Psoas muscle (tissue), 8 donors: ENCODE data around the gene NDRG4. TPM values are rescaled to one million over a fixed set of nuclear protein-coding genes. Genes with fewer than 3 reads are reported as not detected.
A peak's percentile ranks its signal among the peaks of the same experiment; 100 is the strongest.

Experiments
- ATAC-seq, 4 donors: fragments of 200-7000 bp; cut with Tn5 transposase; one replicate each; pipeline ENCODE4 v1.9.1; 2020; ENCODE audit warnings: moderate library complexity in 3 of 4, mild to moderate bottlenecking in 2 of 4
- DNase-seq, 2 donors: peaks; one replicate each; pipeline ENCODE4 v3.0.0-alpha.2; 2020
- H3K27ac ChIP-seq: fragments of 200-600 bp; one replicate; pipeline ENCODE4 v1.8.0; 2022
- H3K27me3 ChIP-seq, 3 donors: fragments of 200-600 bp in 1 of 3; one replicate each; pipeline versions ENCODE4 v1.6.1 to v1.8.0; 2013 to 2022; ENCODE audit warnings: low read length in 2 of 3, mild to moderate bottlenecking in 2 of 3, moderate library complexity in 1 of 3; ENCODE audit not compliant: insufficient read depth in 3 of 3
- H3K36me3 ChIP-seq, 2 donors: fragments of 200-600 bp in 1 of 2; one replicate each; pipeline versions ENCODE4 v1.6.1 to v1.8.0; 2013 to 2022; ENCODE audit warnings: low read depth in 1 of 2, mild to moderate bottlenecking in 1 of 2, moderate library complexity in 1 of 2; ENCODE audit not compliant: insufficient read depth in 1 of 2
- H3K4me1 ChIP-seq: fragments of 200-600 bp; one replicate; pipeline ENCODE4 v1.8.0; 2022
- H3K4me3 ChIP-seq: fragments of 200-600 bp; one replicate; pipeline ENCODE4 v1.8.0; 2022; ENCODE audit warnings: mild to moderate bottlenecking
- H3K9me3 ChIP-seq: fragments of 200-600 bp; one replicate; pipeline ENCODE4 v1.8.0; 2022
- WGBS, 3 donors: extraction: QIAGEN DNeasy Blood & Tissue Kit; methylation state at CpG; one replicate each; pipeline versions ENCODE4 v1.1.6 to v1.1.7; 2013; 5-methylcytosine and 5-hydroxymethylcytosine counted together
- intact Hi-C, 2 donors: fragments of 100-400 bp; cut with DNase I; formaldehyde crosslinking; loops; one replicate each; pipeline versions ENCODE4 v1.11.0 to v1.14.2; 2022
- polyA plus RNA-seq, 3 donors: library from polyadenylated mRNA; stranded (reverse); fragments of 200-250 nt; gene quantifications; one replicate each; pipeline ENCODE4 v1.2.3, GENCODE V29; 2013
- total RNA-seq, 4 donors: library from RNA; stranded (reverse); fragmentation: NEBNext Ultra II Directional in 2 of 4; extraction: Animal tissue kit (Norgen Biotek cat#: 25700) in 2 of 4; gene quantifications; one replicate each; pipeline versions ENCODE4 v1.2.1 to v1.2.4, GENCODE V29; 2021 to 2023
- TF ChIP-seq, protein P1 (sequence below): fragments of 200-600 bp; IDR thresholded peaks from one replicate; pipeline ENCODE4 v1.8.0; 2022; ENCODE audit warnings: antibody characterized with exemption
- donor health status: healthy with polysubstance abuse.
- donor health status: DM: no; HTN: no; CAD: no; lungs with moderate emphysema.
- donor health status: Bipolar disorder and iron deficiency.
- donor health status: healthy.
- donor health status: DM: yes; HTN: yes; CAD: no.
- donor health status: DM: no; HTN: no; CAD: no.
- donor health status: DM: no; HTN: no; CAD: no.
- donor health status: DM: yes; HTN: yes; CAD: no.

NDRG4 gene
- total and polyA plus RNA-seq, 7 donors = 1.7 to 12.3 (median 2.5) TPM

DNA sequence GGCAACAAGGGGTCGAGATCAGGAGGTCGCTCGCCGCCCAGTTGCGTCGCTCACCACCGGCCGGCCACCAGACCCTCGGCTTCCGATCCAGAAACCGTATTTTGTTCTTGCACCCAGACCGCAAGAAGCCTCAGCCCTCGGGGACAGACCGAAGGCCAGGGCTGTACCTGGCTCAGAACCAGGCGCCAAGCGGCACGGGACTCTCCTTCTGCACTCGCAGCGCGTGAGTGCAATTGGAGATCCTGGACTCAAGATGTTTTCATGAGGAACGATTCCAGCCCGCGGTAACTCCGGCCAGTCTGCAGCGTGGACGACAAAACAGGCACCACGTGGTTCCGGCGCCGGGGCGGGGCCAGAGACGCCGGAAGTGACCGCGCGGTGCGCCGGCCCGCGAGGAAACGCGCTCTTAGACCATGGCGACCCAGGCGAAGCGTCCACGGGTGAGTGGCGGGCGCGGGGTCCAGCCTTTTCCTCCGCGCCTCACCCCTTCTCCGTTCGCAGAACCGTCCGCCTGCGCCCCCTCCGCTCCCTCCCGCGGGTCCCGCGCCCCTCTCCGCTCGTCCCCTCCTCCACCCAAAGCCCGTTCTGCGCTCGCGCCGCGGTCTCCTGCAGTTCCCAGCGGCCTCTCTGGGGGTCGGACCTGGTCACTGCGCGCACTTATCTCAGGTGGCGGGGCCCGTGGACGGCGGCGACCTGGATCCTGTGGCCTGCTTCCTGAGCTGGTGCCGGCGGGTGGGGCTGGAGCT lies 15.4 kb downstream of the NDRG4 start, which contains the start of gene SETD6:
Gene SETD6 (plus strand): TSS at position 393 of the 746 bp plus-strand sequence. CDS start 21 bp downstream, at position 414.
- 0 to 1% (median 0%) methylated on average over 64 to 80 of the region's 80 CpGs for WGBS, 3 donors
- peaks cover 7% of the 10 kb centered on the region for H3K4me1 ChIP-seq
- no peaks in the 10 kb centered on the region for H3K9me3 ChIP-seq
- H3K27ac ChIP-seq = peak within 1 kb of the TSS; percentile 91
- DNase-seq (peak; percentile 92 to 96), ATAC-seq (peak; percentile 92 to 94 (median 93))
- intact Hi-C loops = loop anchor here (5.0 to 10.0 kb wide), 2 partner anchors 112 to 220 kb away; partner anchors contain the start of genes CNOT1 (in 1 of the 2) and GOT2 (in 1 of the 2)
- TF ChIP-seq, protein P1, sequence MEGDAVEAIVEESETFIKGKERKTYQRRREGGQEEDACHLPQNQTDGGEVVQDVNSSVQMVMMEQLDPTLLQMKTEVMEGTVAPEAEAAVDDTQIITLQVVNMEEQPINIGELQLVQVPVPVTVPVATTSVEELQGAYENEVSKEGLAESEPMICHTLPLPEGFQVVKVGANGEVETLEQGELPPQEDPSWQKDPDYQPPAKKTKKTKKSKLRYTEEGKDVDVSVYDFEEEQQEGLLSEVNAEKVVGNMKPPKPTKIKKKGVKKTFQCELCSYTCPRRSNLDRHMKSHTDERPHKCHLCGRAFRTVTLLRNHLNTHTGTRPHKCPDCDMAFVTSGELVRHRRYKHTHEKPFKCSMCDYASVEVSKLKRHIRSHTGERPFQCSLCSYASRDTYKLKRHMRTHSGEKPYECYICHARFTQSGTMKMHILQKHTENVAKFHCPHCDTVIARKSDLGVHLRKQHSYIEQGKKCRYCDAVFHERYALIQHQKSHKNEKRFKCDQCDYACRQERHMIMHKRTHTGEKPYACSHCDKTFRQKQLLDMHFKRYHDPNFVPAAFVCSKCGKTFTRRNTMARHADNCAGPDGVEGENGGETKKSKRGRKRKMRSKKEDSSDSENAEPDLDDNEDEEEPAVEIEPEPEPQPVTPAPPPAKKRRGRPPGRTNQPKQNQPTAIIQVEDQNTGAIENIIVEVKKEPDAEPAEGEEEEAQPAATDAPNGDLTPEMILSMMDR = peak; percentile 36
- peaks cover 16 to 39% of the 10 kb centered on the region in 2 donors for H3K36me3 ChIP-seq
- H3K4me3 ChIP-seq = peak within 1 kb of the TSS; percentile 88
- no peaks in the 10 kb centered on the region for H3K27me3 ChIP-seq

DNA sequence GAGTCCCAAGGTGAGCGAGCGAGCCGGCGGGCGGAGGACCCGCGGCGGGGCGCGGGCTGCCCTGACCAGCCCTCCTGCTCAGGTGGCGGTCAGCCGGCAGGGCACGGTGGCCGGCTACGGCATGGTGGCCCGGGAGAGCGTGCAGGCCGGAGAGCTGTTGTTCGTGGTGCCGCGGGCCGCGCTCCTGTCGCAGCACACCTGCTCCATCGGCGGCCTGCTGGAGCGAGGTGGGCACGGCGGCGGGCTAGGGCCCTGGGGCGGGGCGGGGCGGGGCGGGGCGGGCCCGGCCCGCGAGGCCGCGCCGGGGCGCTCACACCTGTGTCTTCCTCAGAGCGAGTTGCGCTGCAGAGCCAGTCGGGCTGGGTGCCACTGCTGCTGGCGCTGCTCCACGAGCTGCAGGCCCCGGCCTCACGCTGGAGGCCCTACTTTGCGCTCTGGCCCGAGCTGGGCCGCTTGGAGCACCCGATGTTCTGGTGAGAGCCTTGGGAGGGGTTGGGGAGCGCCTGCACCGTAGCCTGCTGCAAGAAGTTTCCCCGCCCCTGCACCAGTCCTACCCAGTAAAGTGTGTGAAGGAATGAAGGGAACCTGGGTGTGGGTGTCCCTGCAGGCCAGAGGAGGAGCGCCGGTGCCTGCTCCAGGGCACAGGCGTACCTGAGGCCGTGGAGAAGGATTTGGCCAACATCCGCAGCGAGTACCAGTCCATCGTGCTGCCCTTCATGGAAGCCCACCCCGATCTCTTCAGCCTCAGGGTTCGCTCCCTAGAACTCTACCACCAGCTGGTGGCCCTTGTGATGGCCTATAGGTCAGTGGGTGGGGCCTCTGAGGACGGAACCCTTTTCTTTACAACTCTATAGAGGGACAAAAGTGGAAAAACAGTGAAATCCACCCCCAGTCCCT lies 16.2 kb downstream of the NDRG4 start:
- WGBS, 3 donors = 14 to 22% (median 19%) methylated on average over 42 to 66 of the region's 66 CpGs
- Histone ChIP-seq H3K9me3 (no peaks in the 10 kb centered on the region), H3K4me1 (peaks cover 7% of the 10 kb centered on the region), H3K27ac (peak overlapping the region; percentile 91), H3K27me3 (no peaks in the 10 kb centered on the region), H3K36me3 (peaks cover 16 to 47% of the 10 kb centered on the region in 2 donors), H3K4me3 (peak overlapping the region; percentile 88)
- DNase-seq = peak; percentile 38 to 77
- TF ChIP-seq, protein P1 = no peak
- intact Hi-C loops = loop anchor here (5.0 to 10.0 kb wide), 2 partner anchors 111 to 219 kb away; partner anchors contain the start of genes CNOT1 (in 1 of the 2) and GOT2 (in 1 of the 2)
- ATAC-seq = peak; percentile 36 to 49 (median 42)

DNA sequence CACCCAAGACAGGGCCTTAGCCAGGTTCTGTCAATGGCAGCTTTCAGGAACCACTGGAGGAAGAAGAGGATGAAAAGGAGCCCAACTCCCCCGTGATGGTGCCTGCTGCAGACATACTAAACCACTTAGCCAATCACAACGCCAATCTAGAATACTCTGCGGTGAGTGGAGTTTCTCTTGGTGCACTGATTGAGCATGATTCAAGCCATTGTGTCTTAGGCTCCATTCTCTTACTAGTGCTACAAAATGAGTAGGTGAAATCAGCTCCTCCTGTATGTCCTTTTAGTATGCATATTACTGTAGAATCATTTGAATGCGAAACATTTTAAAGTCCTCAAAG lies 16.8 kb downstream of the NDRG4 start:
- TF ChIP-seq, protein P1 = no peak
- DNase-seq (no peak), ATAC-seq (no peak)
- H3K4me3 ChIP-seq = peak overlapping the region; percentile 88
- intact Hi-C loops = loop anchor here (5.0 to 10.0 kb wide), 2 partner anchors 111 to 218 kb away; partner anchors contain the start of genes CNOT1 (in 1 of the 2) and GOT2 (in 1 of the 2)
- no peaks in the 10 kb centered on the region for H3K9me3 ChIP-seq
- peak overlapping the region; percentile 91 for H3K27ac ChIP-seq
- H3K27me3 ChIP-seq = no peaks in the 10 kb centered on the region
- H3K4me1 ChIP-seq = peaks cover 7% of the 10 kb centered on the region
- peaks cover 16 to 54% of the 10 kb centered on the region in 2 donors for H3K36me3 ChIP-seq
- WGBS, 3 donors = 78 to 90% (median 87%) methylated on average over 4 of the region's 4 CpGs

DNA sequence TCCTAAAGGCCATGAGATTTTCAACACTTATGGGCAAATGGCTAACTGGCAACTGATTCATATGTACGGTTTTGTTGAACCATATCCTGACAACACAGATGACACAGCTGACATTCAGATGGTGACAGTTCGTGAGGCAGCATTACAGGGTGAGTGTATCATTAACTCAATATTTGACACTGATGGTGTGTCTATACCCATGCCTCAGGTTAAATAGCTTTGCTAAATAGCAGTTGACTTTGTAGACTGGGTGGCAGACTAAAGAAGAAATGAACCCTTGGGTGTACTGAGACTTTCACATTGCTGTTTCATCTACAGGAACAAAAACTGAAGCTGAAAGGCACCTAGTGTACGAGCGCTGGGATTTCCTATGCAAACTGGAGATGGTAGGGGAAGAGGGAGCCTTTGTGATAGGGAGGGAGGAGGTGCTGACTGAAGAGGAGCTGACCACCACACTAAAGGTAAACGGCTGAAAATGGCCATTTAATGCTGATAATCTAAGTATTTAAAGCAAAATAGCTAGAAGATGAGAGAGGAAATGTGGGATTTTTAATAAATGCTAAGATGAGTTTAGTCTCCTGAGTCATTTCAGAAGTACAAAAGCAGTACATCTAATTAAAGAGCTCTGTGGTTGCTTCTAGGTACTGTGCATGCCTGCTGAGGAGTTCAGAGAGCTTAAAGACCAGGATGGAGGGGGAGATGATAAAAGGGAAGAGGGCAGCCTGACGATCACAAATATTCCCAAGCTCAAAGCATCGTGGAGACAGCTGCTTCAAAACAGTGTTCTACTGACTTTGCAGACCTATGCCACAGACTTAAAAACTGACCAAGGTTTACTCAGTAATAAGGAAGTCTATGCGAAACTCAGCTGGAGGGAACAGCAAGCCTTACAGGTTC lies 18.4 kb downstream of the NDRG4 start:
- 68 to 72% (median 72%) methylated on average over 8 of the region's 8 CpGs for WGBS, 3 donors
- TF ChIP-seq, protein P1 = no peak
- DNase-seq (no peak), ATAC-seq (no peak)
- Histone ChIP-seq H3K27me3 (no peaks in the 10 kb centered on the region), H3K27ac (no peak overlapping the region), H3K4me1 (peaks cover 7% of the 10 kb centered on the region), H3K36me3 (peaks cover 18 to 69% of the 10 kb centered on the region in 2 donors), H3K9me3 (no peaks in the 10 kb centered on the region), H3K4me3 (no peak overlapping the region)
- intact Hi-C loops = loop anchor here (5.0 to 10.0 kb wide), 2 partner anchors 109 to 216 kb away; partner anchors contain the start of genes CNOT1 (in 1 of the 2) and GOT2 (in 1 of the 2)
